Measurements from ENCODE around the gene ANGPT4. TPM values are rescaled to one million over a fixed set of nuclear protein-coding genes. Genes with fewer than 3 reads are reported as not detected.

The ANGPT4 gene
- total and polyA plus RNA-seq, 2 of the 13 experiments (the other 11 are each of a cell fraction or from before 2014, with no cell fraction given): not detected

- Histone ChIP-seq H3K4me1 (ENCODE audit: insufficient read depth, low read length) (peaks cover 17% of the 10 kb centered on the region), H3K27ac (ENCODE audit: extremely low read length, insufficient read depth, low read length) (no peak overlapping the region), H3K9me3 (ENCODE audit: low read length) (no peaks in the 10 kb centered on the region), H4K20me1 (ENCODE audit: insufficient read depth, low read length) (no peaks in the 10 kb centered on the region), H3K4me2 (ENCODE audit: low read depth, low read length) (no peak overlapping the region), H3K9ac (ENCODE audit: insufficient read depth, low read depth, low read length) (no peak overlapping the region), H3K4me3 (replicated peaks in 1 of 3; ENCODE audit: insufficient read depth in 1 of 3, low read depth in 2 of 3, low read length in 3 of 3) (no peak overlapping the region), H2AFZ (ENCODE audit: low read length) (no peak overlapping the region), H3K36me3 (replicated peaks in 1 of 2; ENCODE audit: control insufficient read depth in 1 of 2, insufficient read depth in 2 of 2, low read length in 2 of 2) (no peaks in the 10 kb centered on the region), H3K27me3 (ENCODE audit: control insufficient read depth in 1 of 2, insufficient read depth in 2 of 2, low read length in 2 of 2) (peaks cover 1 to 17% of the 10 kb centered on the region in 2 experiments; a peak in 3 of 5 replicates), H3K79me2 (ENCODE audit: insufficient read depth, low read length) (no peaks in the 10 kb centered on the region)
- no peak for FAIRE-seq
- 24% methylated on average over 5 of the region's 5 CpGs for WGBS (ENCODE audit: low lambda C conversion rate)
- intact Hi-C loops (cut with micrococcal nuclease; ENCODE audit: unreplicated experiment): no loop called here
- DNase-seq (ENCODE audit: low spot score): no peak
- in situ Hi-C loops (cut with HindIII; ENCODE audit: extremely low pct_ligation_motif_present, low pct_unique_long_range_greater_than_20kb): no loop called here
- TF ChIP-seq ZBTB2 (CRISPR knock-in tag; IDR thresholded peaks at IDR 0.05; ENCODE audit: low read depth): no peak
- TF ChIP-seq ZNF629 (CRISPR knock-in tag; conservative IDR thresholded peaks at IDR 0.05): peak; percentile 60
- TF ChIP-seq CTCF (CRISPR knock-in tag; IDR thresholded peaks at IDR 0.05): peak; percentile 40; the same call in 1 of the 2 replicates
- ChIA-PET CTCF (ENCODE audit: low intra/inter-chr PET ratio, low total read pairs) (no interaction called here), POLR2A (interaction anchor here (0.6 kb wide), 1 partner anchor 11 kb away, joined by 3 read pairs; no protein-coding TSS in a partner anchor)
- ATAC-seq: no peak; the same call in 2 of the 3 replicates
- no TSS peak for BruUV-seq (replicated peaks)
Measured at GRCh38 chr20:911882-912600, 4.1 kb downstream of the ANGPT4 start.
